A549 (cell line): ENCODE measurements around the gene MST1.

Experiments used
- POLR2A ChIP-seq: IDR thresholded peaks from 2 replicates; pipeline ENCODE4 v1.6.1; 2012; ENCODE audit warnings: mild to moderate bottlenecking, low read length
- TF ChIP-seq, protein P1 (sequence below): fragments of >200 bp; sonication (Bioruptor Twin); formaldehyde crosslinking; IDR thresholded peaks from 3 replicates; pipeline ENCODE4 v1.5.1; 2016

DNA sequence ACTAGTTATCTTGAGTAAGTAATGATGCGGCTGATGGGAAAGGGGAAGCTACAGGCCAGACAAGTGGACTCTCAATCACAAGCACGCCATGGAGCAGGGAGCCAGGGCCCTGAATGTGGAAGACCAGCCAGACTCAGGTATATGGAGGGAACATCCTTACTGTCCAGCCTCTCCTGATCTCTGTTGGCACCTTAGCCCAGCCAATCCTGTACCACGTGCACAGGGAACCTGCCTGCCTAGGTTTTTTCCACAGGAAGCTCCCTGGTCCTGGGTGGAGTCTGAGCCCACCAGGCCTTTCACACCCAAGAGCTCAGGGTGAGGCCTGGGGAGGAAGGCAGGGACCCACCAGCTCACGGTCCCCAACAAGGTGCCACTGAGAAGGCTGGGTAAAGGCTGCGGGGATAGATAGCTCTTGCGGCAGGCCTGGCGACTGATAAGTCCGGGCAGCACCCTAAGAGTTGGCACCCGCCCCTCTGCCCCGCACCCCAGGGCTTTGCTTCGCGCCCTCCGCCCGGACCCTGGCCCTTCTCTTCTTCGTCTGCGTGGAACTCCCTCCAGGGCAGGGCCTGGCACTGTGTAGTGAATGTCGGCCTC is 16.1 kb downstream of the MST1 start:
- TF ChIP-seq, protein P1, sequence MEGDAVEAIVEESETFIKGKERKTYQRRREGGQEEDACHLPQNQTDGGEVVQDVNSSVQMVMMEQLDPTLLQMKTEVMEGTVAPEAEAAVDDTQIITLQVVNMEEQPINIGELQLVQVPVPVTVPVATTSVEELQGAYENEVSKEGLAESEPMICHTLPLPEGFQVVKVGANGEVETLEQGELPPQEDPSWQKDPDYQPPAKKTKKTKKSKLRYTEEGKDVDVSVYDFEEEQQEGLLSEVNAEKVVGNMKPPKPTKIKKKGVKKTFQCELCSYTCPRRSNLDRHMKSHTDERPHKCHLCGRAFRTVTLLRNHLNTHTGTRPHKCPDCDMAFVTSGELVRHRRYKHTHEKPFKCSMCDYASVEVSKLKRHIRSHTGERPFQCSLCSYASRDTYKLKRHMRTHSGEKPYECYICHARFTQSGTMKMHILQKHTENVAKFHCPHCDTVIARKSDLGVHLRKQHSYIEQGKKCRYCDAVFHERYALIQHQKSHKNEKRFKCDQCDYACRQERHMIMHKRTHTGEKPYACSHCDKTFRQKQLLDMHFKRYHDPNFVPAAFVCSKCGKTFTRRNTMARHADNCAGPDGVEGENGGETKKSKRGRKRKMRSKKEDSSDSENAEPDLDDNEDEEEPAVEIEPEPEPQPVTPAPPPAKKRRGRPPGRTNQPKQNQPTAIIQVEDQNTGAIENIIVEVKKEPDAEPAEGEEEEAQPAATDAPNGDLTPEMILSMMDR: no peak
- TF ChIP-seq POLR2A: no peak
